ENCODE data around the gene UNC5C.
A peak's percentile ranks its signal among the peaks of the same experiment; 100 is the strongest.

The UNC5C gene

DNA sequence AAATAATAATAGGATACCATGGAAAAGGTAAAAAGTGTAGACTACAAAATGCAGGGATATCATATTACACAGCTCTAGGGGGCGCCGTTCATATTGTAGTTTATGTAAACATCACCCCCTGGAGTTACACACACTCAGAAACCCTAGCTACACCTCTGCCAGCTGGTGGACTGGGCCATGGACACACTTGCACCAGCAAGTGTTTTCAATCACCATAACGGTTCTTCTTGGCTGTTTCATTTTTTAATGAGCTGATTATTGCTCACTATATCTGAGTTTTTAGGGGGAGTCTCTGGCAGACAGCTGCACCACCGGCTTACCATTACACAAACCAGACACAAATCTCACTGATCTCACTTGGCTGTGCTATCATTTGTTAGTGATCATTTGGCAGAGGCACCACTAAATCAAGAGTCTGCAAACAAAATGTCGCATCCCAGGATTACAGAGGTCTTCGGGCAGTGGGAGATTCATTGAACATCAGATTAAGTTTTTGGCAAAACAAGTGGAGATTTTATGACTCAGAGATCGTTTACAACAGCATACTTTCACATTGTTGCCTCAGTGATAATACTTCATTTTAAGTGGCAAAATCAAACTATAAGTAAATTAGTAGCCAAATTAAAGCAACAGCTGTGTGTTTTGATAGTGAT, 185.7 kb downstream of the UNC5C start:
- intact Hi-C loops (cut with DNase I), result loop anchor here (10.0 kb wide), 1 partner anchor 182 kb away; the partner anchor contains the start of gene UNC5C
- DNase-seq, result peak in 3 of 10 donors; percentile 30 to 86 (median 50)

DNA sequence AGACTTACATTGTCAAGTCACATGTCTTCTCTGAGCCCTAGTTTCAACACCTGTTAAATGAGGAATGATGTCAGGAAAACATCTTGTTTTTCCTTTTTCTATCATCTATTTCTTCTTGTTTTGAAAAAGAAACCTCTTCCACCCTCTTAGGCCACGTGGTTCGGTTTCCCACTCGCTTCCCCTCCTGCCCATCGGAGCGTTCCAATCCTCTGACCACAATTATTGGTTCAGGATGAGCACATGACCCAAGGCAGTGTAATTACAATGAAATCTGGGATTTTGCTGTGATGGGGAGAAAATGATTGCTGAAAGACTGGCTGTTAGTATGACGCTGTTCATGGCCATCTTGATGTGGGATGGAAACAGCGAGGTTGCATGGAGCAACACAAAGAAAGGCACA, 186.7 kb downstream of the UNC5C start:
- intact Hi-C loops (cut with DNase I), result loop anchor here (10.0 kb wide), 1 partner anchor 183 kb away; the partner anchor contains the start of gene UNC5C
- no peak for DNase-seq

DNA sequence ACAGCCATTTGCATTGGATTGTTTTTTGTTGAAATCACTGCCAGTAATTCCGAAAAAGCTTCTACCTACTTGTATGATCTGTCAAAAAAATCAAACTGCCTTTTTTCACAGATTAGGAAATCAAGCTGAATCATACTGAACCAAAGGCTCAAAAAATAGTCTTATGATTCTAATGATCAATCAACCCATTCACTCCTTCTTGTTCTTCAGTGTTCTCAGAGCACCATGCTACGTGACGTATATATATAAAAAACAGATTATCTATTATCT, 187.1 kb downstream of the UNC5C start:
- intact Hi-C loops (cut with DNase I), result loop anchor here (10.0 kb wide), 1 partner anchor 183 kb away; the partner anchor contains the start of gene UNC5C
- DNase-seq, result no peak

DNA sequence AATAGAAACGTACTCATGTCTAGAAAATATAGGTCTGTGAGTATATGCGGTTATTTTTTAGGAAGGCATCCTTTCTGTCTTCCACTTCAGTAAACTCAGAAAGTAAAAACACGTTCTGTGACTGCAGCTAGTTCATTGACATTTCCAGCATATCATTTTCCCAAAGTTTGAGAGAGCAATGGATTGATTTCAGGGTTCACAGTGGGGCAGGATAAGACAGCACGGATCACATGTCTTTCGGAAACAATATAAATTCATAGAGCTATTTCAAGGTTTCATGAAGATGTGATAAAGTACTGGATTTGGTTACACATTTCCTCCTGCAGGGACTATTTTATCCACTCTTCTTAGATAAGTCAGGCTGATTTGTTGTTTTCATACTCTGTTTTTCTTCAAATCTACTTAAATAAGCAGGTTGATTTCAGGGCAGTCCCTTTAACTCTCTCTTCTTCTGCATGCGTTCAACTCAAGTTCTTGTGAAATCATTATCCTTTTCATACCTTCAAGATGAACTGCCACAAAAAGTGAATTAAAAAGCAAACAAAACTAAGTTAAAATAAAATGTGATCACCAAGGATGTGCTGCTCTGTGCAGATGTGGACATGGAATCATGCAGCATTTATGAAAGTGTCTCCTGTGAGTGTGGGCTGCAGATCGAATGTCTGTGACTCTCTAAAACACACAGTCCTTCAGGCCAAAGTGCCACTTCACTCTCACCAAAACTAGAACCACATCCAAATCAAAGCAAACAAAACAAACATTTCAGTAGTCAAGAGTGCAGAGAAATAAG, 187.7 kb downstream of the UNC5C start:
- no peak for DNase-seq
- intact Hi-C loops (cut with DNase I), result loop anchor here (10.0 kb wide), 1 partner anchor 184 kb away; the partner anchor contains the start of gene UNC5C

DNA sequence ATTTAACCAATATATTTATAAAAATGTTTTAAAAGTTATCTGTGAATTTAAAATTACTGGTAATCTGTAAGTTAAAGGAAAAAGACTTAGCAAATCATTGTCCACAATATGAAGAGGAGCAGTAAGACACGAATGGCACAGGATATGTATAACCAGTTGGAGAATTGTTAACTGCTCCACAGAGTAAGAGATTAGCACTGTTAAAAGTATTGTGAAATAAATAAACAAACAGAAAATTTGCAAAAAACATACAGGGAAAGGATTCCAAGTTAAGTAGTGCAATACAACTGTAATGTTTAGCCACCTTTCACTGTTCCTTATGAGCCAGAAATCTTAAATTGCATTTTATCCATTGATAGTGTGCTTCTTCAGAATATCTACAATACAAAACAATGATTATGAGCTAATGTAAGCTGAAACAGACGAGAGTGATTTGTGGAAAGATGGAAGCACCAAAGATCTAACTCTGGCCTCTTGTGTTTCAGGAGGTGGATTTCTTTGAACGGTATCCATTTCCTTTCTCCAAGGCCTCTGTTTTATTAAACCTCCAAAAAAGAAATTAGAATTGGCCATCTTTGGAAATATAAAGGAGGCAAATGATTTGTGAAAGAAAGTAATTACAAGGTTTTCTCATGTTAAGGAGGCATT, 188.4 kb downstream of the UNC5C start:
- intact Hi-C loops (cut with DNase I), result loop anchor here (10.0 kb wide), 1 partner anchor 184 kb away; the partner anchor contains the start of gene UNC5C
- DNase-seq, result no peak

DNA sequence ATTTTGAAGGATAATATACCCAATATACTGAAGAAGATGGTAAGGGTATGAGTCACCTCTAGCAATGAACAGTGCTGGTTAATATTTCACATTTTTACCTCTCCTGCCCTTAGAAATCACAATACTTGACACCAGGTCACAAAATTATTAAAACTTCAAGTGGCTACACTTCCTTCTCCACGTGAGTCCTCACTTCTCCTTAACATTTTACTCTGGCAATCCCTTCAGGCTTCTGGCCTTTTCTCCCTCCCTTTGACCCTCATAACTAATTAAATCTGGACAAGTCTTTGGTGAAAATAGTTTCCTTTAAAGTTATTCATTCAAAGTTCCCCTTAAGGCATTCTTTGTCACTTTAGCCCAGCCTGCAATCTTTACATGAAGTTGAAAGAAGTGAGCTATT, 190.4 kb downstream of the UNC5C start:
- intact Hi-C loops (cut with DNase I), result no loop called here
- no peak for DNase-seq

DNA sequence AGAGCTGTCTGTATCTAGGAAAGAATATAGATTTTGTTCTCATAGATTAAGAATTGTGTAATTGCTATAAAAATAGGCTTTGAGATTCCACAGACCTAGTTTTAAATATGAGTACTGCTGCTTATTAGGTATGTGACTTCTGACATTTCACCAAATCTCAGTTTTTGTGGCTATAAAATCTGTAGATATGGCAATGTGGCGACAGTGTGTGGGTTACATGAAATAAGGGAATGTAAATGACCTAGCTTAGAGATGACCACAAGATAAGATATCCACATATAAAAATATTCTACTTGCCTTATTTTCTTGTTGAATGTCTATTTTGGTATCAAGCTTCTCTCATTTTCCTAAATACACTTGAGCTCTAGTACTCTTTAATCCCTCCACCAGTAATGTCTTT, 193.8 kb downstream of the UNC5C start:
- no peak for DNase-seq
- intact Hi-C loops (cut with DNase I), result no loop called here

DNA sequence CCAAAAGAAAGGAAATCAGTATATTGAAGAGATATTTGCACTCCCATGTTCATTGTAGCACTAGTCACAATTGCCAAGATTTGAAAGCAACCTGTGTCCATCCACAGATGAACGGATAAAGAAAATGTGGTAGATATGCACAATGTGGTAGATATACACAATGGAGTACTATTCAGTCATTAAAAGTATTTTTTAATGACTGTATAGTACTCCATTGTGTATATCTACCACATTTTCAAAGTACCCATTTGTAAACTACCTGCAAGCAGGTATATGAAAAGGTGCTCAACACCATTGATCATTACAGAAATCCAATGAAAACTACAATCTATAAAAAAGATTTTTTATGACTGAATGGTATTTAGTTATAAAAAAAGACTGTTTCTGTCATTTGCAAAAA, 200.4 kb downstream of the UNC5C start:
- intact Hi-C loops (cut with DNase I), result no loop called here
- no peak for DNase-seq

DNA sequence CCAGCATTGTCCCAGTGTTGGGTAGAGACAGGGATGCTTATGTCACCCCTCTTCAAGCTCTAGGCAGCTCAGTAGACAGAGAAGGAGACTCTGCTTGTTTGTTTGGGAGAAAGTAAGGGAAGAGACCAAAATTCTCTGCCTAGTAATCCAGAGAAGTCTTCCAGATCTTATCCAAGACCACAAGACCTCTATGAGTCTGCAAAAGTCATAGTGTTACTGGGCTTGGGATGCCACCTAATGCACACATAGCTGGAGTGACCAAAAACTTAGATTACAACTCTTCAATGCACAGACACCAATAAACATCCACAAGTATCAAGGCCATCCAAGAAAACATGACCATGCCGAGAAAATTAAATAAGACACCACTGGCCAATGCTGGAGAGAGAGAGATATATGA, 205.5 kb downstream of the UNC5C start:
- DNase-seq, result no peak
- intact Hi-C loops (cut with DNase I), result no loop called here

DNA sequence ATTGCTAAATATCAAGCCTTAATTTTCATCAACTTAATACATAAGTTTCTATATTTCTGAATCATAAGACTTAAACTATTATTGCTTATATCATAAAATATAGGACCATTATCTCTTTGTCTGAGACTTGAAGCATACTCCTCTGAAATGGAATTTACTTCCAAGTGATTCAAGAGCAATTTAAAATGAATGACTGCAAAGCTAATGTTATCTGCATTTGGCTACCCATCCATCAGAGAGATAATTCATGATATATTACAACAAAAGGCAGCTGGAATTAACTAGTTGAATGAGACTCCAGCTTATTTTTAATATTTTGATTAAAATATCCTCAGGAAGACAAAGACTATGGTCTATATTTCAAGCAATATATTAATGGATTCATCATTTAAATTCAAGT, 208.6 kb downstream of the UNC5C start:
- intact Hi-C loops (cut with DNase I), result no loop called here
- no peak for DNase-seq

DNA sequence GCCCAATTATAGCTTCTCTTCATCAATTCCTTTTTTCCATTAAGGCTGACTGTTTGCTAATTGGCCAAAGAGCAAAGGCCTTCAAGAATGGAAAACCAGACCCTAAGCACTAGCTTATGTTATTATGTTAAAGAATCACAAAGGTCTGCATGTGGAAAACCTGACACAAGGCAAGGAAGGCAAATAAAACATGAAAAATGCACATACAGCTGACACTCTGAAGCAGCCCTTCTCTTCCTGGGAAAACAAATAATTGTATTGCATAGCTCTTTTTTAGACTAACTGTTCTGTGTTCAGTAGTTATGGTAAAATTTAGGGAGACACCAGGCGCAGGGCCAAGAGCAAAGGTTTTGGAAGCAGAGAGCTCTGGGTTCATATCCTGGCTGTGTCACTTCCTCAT, 223.1 kb downstream of the UNC5C start:
- no peak for DNase-seq
- intact Hi-C loops (cut with DNase I), result no loop called here

DNA sequence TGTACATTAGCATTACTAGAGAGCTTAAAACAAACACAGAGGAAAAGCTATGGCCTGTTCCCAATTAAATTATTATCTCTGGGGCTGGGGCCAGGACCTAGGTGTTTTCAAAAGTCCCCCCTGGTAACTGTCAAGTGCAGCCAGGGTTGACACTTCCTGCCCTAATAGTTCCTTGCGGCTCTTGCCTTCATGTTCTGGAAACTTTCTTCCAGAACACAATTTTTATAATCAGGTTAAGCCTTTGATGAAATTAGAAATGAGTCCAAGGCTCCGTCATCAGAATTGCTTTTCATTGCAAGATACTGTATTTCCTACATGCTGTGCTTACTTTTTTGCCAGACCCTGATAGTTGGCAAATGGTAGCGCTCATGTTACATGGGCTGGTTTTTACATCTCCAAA, 229.6 kb downstream of the UNC5C start:
- no peak for DNase-seq
- intact Hi-C loops (cut with DNase I), result no loop called here

DNA sequence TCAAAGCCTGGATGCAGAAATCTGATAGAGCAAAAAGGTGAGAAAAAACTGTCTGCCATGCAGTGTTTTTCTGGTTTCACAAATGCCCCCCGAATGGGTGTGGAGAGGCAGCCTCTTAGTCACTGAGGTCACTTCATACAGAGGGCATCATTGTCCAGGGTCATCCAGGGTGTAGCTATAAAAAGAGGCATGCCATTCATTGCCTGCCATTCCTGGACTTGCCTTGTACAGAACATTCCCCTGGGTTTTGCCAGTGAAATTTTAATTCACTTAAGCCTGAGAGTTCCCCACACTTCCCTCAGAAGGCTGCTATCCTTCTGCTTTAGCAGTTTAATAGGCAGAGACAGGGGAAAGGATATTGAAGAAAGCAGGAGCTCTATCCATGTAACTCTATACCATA, 230.3 kb downstream of the UNC5C start:
- DNase-seq, result no peak
- intact Hi-C loops (cut with DNase I), result no loop called here

DNA sequence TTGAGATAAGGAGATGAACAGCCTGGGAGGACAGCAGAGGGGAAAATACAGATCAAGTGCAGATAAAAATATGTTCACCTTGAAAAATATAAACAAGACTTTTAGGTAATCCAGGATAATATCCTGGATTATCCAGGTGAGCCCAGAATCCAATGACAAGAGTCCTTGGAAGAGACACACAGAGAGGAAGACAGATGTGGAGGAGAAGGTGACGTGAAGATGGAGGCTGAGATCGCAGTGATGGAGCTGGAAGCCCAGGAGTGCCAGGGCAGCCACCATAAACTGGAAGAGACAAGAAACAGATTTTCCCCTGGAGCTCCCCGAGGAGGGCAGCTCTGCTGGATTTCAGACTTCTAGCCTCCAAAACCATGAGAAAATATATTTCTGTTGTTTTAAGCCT, 230.7 kb downstream of the UNC5C start:
- no peak for DNase-seq
- intact Hi-C loops (cut with DNase I), result no loop called here

DNA sequence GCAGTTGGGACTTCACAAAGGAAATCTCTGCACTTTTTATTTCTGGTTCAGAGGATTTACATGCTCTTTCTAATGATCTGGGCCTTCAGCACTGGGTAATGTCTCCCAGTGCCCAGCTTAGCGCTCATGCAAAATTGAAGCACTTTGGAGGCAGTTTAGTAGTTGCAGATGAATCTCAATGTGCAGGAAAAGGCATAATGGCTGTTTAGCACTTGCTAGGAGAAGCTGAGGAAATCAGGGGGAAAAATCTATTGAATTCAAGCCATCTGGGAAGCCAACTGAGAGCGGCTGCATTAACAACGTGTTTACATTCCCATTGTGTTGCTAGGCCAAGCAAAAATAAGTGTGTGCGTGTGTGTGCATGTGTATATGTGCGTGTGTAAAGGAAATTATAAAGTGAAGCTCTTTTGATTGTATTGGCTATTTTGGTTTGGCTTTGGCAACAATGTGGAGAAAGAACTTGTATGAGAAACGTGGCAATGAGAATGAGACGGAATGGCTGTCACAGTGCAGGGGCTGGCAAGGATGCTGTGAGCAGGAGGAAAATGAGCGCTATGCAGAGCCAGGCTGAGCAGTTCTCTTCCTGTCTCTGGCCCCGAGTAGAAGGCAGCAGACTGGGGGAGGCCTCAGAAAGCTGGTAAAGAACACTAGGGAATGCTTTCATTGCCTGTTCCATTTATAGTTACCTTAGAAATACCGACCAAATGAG, 231.5 kb downstream of the UNC5C start:
- peak in 5 of 10 donors; percentile 30 to 83 (median 48) for DNase-seq
- intact Hi-C loops (cut with DNase I), result no loop called here

DNA sequence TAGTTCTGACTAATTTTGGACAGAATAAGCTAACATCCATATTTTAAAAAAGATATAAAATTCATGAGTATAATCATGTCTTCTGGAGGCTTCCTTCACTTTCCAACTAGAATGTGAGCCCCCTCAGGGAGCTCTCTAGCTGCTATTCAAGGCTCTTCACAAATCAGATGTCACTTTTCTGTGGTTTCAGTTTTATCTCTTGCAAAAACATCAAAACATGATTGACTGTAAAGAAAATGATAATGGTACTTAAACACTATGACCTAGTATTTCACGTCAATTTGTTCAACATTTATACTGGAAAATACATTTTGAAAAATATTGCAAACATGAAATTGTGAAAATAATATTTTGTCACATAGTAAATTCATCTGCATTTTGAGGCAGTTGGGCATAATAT, 234.2 kb downstream of the UNC5C start:
- intact Hi-C loops (cut with DNase I), result no loop called here
- no peak for DNase-seq

DNA sequence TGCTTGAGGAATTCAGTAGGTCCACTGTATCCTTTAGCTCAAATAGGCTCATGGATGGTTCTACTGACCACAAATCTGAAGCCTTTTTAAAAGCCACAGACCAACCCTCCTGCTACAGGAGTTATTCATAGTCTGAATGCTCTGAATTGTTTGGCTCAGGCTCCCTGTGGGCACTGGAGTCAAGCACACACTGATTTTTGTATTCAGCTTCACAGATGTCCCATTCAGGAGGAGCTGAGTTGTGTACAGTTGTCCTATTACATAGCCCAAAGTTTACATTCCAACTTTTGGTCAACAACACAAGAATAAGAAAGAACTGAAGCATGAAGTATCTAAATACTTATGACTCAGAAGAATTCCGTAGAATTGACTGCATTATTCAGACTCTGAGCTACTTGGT, 243.9 kb downstream of the UNC5C start:
- DNase-seq, result peak in 1 of 10 donors; percentile 39
- intact Hi-C loops (cut with DNase I), result no loop called here

DNA sequence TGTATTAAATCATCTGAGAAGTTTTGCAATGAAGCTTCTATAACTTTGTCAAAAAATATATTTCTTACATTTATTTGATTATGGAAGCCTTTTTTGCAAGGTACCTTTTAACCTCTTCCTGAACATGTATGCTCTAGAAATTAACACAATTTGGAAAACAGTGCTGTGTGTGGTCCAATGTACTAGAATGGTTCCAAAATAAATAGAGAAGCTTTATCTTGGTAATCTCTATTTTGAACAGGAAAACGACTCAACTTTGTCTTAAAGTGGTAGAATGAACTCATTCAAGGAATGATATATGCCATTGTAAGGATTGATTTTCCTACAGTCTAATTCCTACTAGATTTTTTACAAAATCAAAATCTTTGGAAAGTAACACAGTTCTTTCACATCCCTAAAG, 248.5 kb downstream of the UNC5C start:
- DNase-seq, result no peak
- intact Hi-C loops (cut with DNase I), result no loop called here

DNA sequence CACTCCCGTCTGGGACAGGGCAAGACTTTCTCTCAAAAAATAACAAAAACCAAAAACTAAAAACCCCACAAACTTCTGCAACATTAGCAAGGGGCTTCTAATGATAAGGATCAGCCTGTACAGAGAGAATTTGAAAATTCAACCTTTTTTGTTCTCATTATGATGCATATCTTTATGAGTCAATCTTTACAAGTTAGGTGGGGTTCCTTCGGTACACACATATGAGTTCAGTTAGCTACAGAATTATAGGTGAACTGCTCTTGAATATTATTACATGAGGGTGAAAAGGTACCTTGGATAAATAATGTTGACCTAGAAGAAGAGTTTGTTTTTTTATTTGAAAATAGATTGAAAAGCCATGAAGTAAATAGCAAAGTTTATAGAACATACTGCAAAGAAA, 252.7 kb downstream of the UNC5C start:
- DNase-seq, result no peak
- intact Hi-C loops (cut with DNase I), result no loop called here

DNA sequence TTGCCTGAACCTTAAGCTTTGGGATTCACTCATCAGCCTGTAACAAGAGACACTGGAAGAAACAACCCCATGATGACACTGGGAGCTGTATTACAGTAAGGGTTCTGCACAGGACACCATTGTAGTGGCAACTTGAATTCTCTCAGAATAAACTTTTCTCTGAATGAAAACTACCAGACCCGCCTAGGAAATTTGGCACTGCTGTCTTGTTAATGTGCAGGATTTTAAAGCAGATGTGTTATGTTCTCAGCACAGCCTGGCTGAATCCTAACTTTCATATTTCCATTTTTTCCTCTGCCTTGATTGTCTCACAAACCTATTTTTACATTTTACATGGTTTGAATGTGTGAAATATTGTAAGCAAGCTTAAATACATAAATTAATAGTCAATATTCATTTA, 253.6 kb downstream of the UNC5C start:
- DNase-seq, result no peak
- intact Hi-C loops (cut with DNase I), result no loop called here

DNA sequence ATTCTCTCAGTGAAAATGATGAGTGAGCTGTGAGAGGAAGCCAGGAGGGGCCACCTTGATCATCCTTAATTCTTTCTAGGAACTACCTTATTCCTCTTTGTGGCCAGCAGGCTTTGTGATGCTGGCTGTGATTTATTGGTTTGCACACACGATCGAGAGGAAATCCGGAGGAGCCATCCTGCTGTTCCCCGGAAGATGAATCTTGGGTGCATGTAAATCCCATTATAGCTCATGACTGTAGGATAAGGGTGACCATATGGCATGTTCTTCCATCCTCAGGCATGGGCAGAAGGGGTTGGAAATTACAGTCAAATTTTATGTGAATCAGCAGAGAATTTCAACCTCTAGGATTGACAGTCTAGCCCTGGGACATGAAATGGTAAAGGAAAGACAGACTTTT, 254.5 kb downstream of the UNC5C start:
- intact Hi-C loops (cut with DNase I), result no loop called here
- DNase-seq, result no peak

All from posterior cingulate gyrus (tissue), 11 donors.